SK-N-SH (cell line): ENCODE measurements around the gene CNGA3. TPM values are rescaled to one million over a fixed set of nuclear protein-coding genes. Genes with fewer than 3 reads are reported as not detected.
A peak's percentile ranks its signal among the peaks of the same experiment; 100 is the strongest.

Experiments
- CTCF ChIA-PET: fragments of 300-600, 350-600 bp; formaldehyde crosslinking; extraction: SDS; loops from one replicate; lab custom pipeline; 2021; lab: Yijun Ruan, JAX
- POLR2A ChIA-PET: fragments of 350-600 bp; sonication (Branson Sonifier 250); formaldehyde crosslinking; extraction: SDS; loops from one replicate; lab custom pipeline; 2020; ENCODE audit warnings: antibody characterized with exemption, inconsistent platforms; lab: Yijun Ruan, JAX
- DNase-seq: peaks from one replicate; pipeline ENCODE4 v3.0.0; 2012
- H2AFZ ChIP-seq: fragments of 200-600 bp; sonication (generic); 2 replicates; pipeline ENCODE4 v1.8.1; 2016; ENCODE audit warnings: antibody characterized with exemption, mild to moderate bottlenecking, low read depth
- H3F3A ChIP-seq: fragments of 200-600 bp; sonication (generic); replicated peaks from 2 replicates; pipeline ENCODE3; 2016; ENCODE audit warnings: antibody characterized with exemption, mild to moderate bottlenecking; ENCODE audit not compliant: insufficient read depth
- H3K27ac ChIP-seq, 2 experiments: fragments of 200-500 bp in 1 of 2; fragments of 200-600 bp in 1 of 2; sonication (Bioruptor generic) in 1 of 2; sonication (generic), shearing (Covaris generic) in 1 of 2; 2 replicates each; pipeline versions ENCODE4 v1.5.1 to v1.6.1; 2014 to 2016; ENCODE audit warnings: low read depth in 2 of 2, inconsistent platforms in 1 of 2, low read length in 1 of 2, mild to moderate bottlenecking in 1 of 2, mixed read lengths in 1 of 2
- H3K27me3 ChIP-seq: fragments of 200-600 bp; sonication (generic), shearing (Covaris generic); 2 replicates; pipeline ENCODE4 v1.6.1; 2016; ENCODE audit warnings: mixed run types; ENCODE audit not compliant: insufficient read depth
- H3K36me3 ChIP-seq, 2 experiments: fragments of 200-500 bp in 1 of 2; fragments of 200-600 bp in 1 of 2; sonication (Bioruptor generic) in 1 of 2; sonication (generic) in 1 of 2; replicated peaks in 1 of 2; 2 replicates each; pipeline versions ENCODE3 to v1.5.1; 2014 to 2016; ENCODE audit warnings: low read length in 1 of 2, mild to moderate bottlenecking in 1 of 2; ENCODE audit not compliant: insufficient read depth in 2 of 2, control insufficient read depth in 1 of 2
- H3K4me1 ChIP-seq, 2 experiments: fragments of 200-500 bp in 1 of 2; fragments of 200-600 bp in 1 of 2; sonication (Bioruptor generic) in 1 of 2; sonication (generic), shearing (Covaris generic) in 1 of 2; 2 replicates each; pipeline versions ENCODE4 v1.5.1 to v1.6.1; 2014 to 2016; ENCODE audit warnings: low read depth in 1 of 2, low read length in 1 of 2, mixed run types in 1 of 2; ENCODE audit not compliant: insufficient read depth in 2 of 2, control insufficient read depth in 1 of 2
- H3K4me2 ChIP-seq: fragments of 200-600 bp; sonication (generic), shearing (Covaris generic); 2 replicates; pipeline ENCODE4 v1.6.1; 2017; ENCODE audit warnings: mixed run types
- H3K4me3 ChIP-seq, 2 experiments: fragments of 200-500 bp in 1 of 2; fragments of 200-600 bp in 1 of 2; sonication (Bioruptor generic) in 1 of 2; sonication (generic), shearing (Covaris generic) in 1 of 2; 2 replicates each; pipeline versions ENCODE4 v1.5.1 to v1.8.1; 2014 to 2016; ENCODE audit warnings: low read depth in 2 of 2, inconsistent platforms in 1 of 2, low read length in 1 of 2, mild to moderate bottlenecking in 1 of 2, mixed read lengths in 1 of 2, moderate library complexity in 1 of 2
- H3K79me2 ChIP-seq: fragments of 200-600 bp; sonication (generic); 2 replicates; pipeline ENCODE4 v1.8.1; 2017; ENCODE audit warnings: mild to moderate bottlenecking; ENCODE audit not compliant: insufficient read depth
- H3K9ac ChIP-seq: fragments of 200-600 bp; sonication (generic); 2 replicates; pipeline ENCODE4 v1.6.1; 2017; ENCODE audit warnings: mixed run types
- H3K9me2 ChIP-seq: fragments of 200-600 bp; sonication (generic); 2 replicates; pipeline ENCODE4 v1.6.1; 2017; ENCODE audit warnings: mixed run types
- H3K9me3 ChIP-seq: fragments of 200-600 bp; sonication (generic); 2 replicates; pipeline ENCODE4 v1.6.1; 2017; ENCODE audit warnings: mixed run types, mild to moderate bottlenecking, moderate library complexity
- H4K20me1 ChIP-seq: fragments of 200-600 bp; sonication (generic); 2 replicates; pipeline ENCODE4 v1.6.1; 2017; ENCODE audit warnings: mild to moderate bottlenecking, mixed run types; ENCODE audit not compliant: insufficient read depth
- CHD2 ChIP-seq: fragments of 150-350 bp; IDR thresholded peaks from 2 replicates; pipeline ENCODE4 v1.6.1; 2018; ENCODE audit warnings: low read length; ENCODE audit not compliant: partially characterized antibody
- EZH2phosphoT487 ChIP-seq: fragments of 200-600 bp; sonication (generic); IDR thresholded peaks from 2 replicates; pipeline ENCODE4 v1.6.1; 2017; ENCODE audit warnings: low read depth, mixed run types, mild to moderate bottlenecking, antibody characterized with exemption, moderate library complexity, borderline replicate concordance
- FOSL2 ChIP-seq: IDR thresholded peaks from 2 replicates; pipeline ENCODE4 v1.4.0; 2012; ENCODE audit warnings: low read depth, mild to moderate bottlenecking, moderate library complexity, borderline replicate concordance
- FOXM1 ChIP-seq: IDR thresholded peaks from 2 replicates; pipeline ENCODE4 v1.4.0; 2012; ENCODE audit warnings: low read depth, mild to moderate bottlenecking
- GABPA ChIP-seq: IDR thresholded peaks from 2 replicates; pipeline ENCODE4 v1.4.0; 2012; ENCODE audit warnings: low read depth, mild to moderate bottlenecking
- JUND ChIP-seq: IDR thresholded peaks from 2 replicates; pipeline ENCODE4 v1.4.0; 2012
- MEF2A ChIP-seq: IDR thresholded peaks from 2 replicates; pipeline ENCODE4 v1.4.0; 2012; ENCODE audit warnings: low read depth, borderline replicate concordance
- MXI1 ChIP-seq: IDR thresholded peaks from 2 replicates; pipeline ENCODE4 v1.6.1; 2012; ENCODE audit warnings: mild to moderate bottlenecking, low read depth, low read length, improper control_type of control experiment
- NFIC ChIP-seq: IDR thresholded peaks from 2 replicates; pipeline ENCODE4 v1.4.0; 2012; ENCODE audit warnings: borderline replicate concordance
- POLR2AphosphoS5 ChIP-seq: IDR thresholded peaks from 2 replicates; pipeline ENCODE4 v1.6.1; 2012; ENCODE audit warnings: low read depth, low read length
- RCOR1 ChIP-seq: fragments of 150-350 bp; IDR thresholded peaks from 2 replicates; pipeline ENCODE4 v1.6.1; 2017; ENCODE audit warnings: antibody characterized with exemption, low read length
- RFX5 ChIP-seq: IDR thresholded peaks from 2 replicates; pipeline ENCODE4 v1.6.1; 2012; ENCODE audit warnings: mild to moderate bottlenecking, improper control_type of control experiment, low read length
- RXRA ChIP-seq: IDR thresholded peaks from 2 replicates; pipeline ENCODE4 v1.4.0; 2012; ENCODE audit warnings: low read depth, mild to moderate bottlenecking, borderline replicate concordance
- SIN3A ChIP-seq: IDR thresholded peaks from 2 replicates; pipeline ENCODE4 v1.6.1; 2012; ENCODE audit warnings: low read depth, mild to moderate bottlenecking, low read length, moderate library complexity, borderline replicate concordance
- SMC3 ChIP-seq: IDR thresholded peaks from 2 replicates; pipeline ENCODE4 v1.6.1; 2012; ENCODE audit warnings: low read depth, low read length, improper control_type of control experiment
- TAF1 ChIP-seq: IDR thresholded peaks from 2 replicates; pipeline ENCODE4 v1.6.1; 2012; ENCODE audit warnings: low read depth, mild to moderate bottlenecking, low read length, moderate library complexity, borderline replicate concordance
- YY1 ChIP-seq: IDR thresholded peaks from 2 replicates; pipeline ENCODE4 v1.4.0; 2012; ENCODE audit warnings: low read depth, mild to moderate bottlenecking
- WGBS: methylation state at CpG from one replicate; pipeline ENCODE4 v1.1.6; 2017; ENCODE audit warnings: low lambda C conversion rate; 5-methylcytosine and 5-hydroxymethylcytosine counted together
- polyA plus RNA-seq, 3 experiments: library from polyadenylated mRNA; depleted of rRNA; stranded (reverse); fragments of >200 nt; gene quantifications; 2 replicates each; pipeline ENCODE4 v1.2.3, GENCODE V29; 2012
- TF ChIP-seq, protein P1 (sequence below): fragments of 150-350 bp; IDR thresholded peaks from 2 replicates; pipeline ENCODE4 v1.6.1; 2017; ENCODE audit warnings: antibody characterized with exemption, low read length, low read depth, borderline replicate concordance
- TF ChIP-seq, protein P2 (sequence below): IDR thresholded peaks from 2 replicates; pipeline ENCODE4; 2012
- TF ChIP-seq, protein P3 (sequence below): IDR thresholded peaks from 2 replicates; pipeline ENCODE4 v1.4.0; 2012; ENCODE audit warnings: low read depth, borderline replicate concordance
- TF ChIP-seq, protein P4 (sequence below): IDR thresholded peaks from 2 replicates; pipeline ENCODE4 v1.6.1; 2012; ENCODE audit warnings: mild to moderate bottlenecking, low read depth, low read length, moderate library complexity

CNGA3 gene
- polyA plus RNA-seq, 1 of the 3 experiments (the other 2 are of a cell fraction) = not detected

- Histone ChIP-seq H3F3A (peaks cover 15% of the 10 kb centered on the region), H2AFZ (peak overlapping the region; percentile 81), H3K4me1 (peaks cover 7 to 15% of the 10 kb centered on the region in 2 experiments), H3K27ac (peak overlapping the region; percentile 36 to 92; a peak in 3 of 4 replicates), H3K36me3 (no peaks in the 10 kb centered on the region), H3K4me2 (peak overlapping the region; percentile 73), H3K9me3 (0 out of 2 replicates have a peak, but pooled peaks cover 8% of the 10 kb centered on the region), H3K79me2 (no peaks in the 10 kb centered on the region), H3K9me2 (no peaks in the 10 kb centered on the region), H3K4me3 (0 out of 4 replicates have a peak overlapping the region, but pooled peaks of 1 of the 2 experiments have one; percentile 19), H3K27me3 (no peaks in the 10 kb centered on the region), H4K20me1 (no peaks in the 10 kb centered on the region), H3K9ac (peak overlapping the region; percentile 62; the same call in 1 of the 2 replicates)
- no peak for DNase-seq
- POLR2A ChIA-PET = no interaction called here
- 69% methylated on average over 2 of the region's 2 CpGs for WGBS
- TF ChIP-seq, protein P1, sequence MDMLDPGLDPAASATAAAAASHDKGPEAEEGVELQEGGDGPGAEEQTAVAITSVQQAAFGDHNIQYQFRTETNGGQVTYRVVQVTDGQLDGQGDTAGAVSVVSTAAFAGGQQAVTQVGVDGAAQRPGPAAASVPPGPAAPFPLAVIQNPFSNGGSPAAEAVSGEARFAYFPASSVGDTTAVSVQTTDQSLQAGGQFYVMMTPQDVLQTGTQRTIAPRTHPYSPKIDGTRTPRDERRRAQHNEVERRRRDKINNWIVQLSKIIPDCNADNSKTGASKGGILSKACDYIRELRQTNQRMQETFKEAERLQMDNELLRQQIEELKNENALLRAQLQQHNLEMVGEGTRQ = no peak
- TF ChIP-seq MXI1 (no peak), RCOR1 (no peak)
- CTCF ChIA-PET = interaction anchor here (1.0 to 1.2 kb wide), 2 partner anchors 52 to 527 kb away, joined by 3 read pairs; no protein-coding TSS in a partner anchor
These were observed 12.3 kb upstream of the CNGA3 start for GRCh38 chr2:98333922-98334321.

DNA sequence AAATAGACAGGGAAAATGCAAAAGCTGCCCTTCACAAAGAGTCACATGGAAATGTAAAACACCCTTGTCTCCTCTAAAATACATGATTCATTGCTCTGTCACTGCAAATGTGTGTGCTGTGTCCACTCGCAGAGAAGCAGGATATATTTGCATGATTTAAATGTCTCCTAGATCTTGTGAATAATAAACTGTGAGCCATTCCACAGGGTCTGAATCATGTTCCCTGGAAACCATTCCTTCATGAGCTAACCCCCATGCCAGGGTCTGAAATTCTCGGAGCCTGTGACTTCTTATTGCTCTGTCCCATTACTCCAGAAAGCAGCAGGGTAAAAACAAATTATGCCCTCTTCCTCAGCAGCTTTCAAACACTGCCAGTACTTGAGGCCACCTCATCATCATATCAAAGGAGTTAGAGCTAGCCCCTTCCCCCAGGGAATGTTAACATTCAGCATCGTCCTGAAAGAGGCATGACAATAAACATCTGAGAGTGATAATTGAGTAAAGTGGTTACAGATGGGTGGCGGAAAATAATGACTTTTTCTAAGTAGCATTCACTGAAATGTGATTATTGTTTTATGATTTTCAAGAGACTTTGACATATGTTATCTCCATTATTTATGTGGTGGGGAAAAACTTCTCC, 11.7 kb upstream of the CNGA3 start:
- Histone ChIP-seq H3K4me1 (peaks cover 7 to 15% of the 10 kb centered on the region in 2 experiments), H3F3A (peaks cover 15% of the 10 kb centered on the region), H3K9ac (peak overlapping the region; percentile 62; the same call in 1 of the 2 replicates), H4K20me1 (no peaks in the 10 kb centered on the region), H3K27ac (peak overlapping the region; percentile 36 to 92; a peak in 3 of 4 replicates), H2AFZ (peak overlapping the region; percentile 81), H3K4me2 (peak overlapping the region; percentile 73), H3K4me3 (peak overlapping the region; percentile 9 to 19; a peak in 1 of 4 replicates), H3K79me2 (no peaks in the 10 kb centered on the region), H3K36me3 (no peaks in the 10 kb centered on the region), H3K9me2 (no peaks in the 10 kb centered on the region), H3K27me3 (no peaks in the 10 kb centered on the region), H3K9me3 (0 out of 2 replicates have a peak, but pooled peaks cover 8% of the 10 kb centered on the region)
- 6% methylated on average over 4 of the region's 4 CpGs for WGBS
- ChIA-PET POLR2A (no interaction called here), CTCF (interaction anchor here (1.2 kb wide), 1 partner anchor 528 kb away, joined by 3 read pairs; no protein-coding TSS in a partner anchor)
- peak; percentile 54 for DNase-seq
- TF ChIP-seq SIN3A (no peak), MEF2A (no peak), MXI1 (no peak), RFX5 (no peak), FOXM1 (peak; percentile 97), RXRA (no peak), TAF1 (no peak), POLR2AphosphoS5 (0 out of 2 replicates have a peak, but pooled peaks have one; percentile 24), CHD2 (peak; percentile 50), EZH2phosphoT487 (no peak), GABPA (no peak), SMC3 (no peak), NFIC (peak; percentile 41; the same call in 1 of the 2 replicates), JUND (peak; percentile 87), YY1 (0 out of 2 replicates have a peak, but pooled peaks have one; percentile 16), FOSL2 (peak; percentile 89)
- TF ChIP-seq, protein P2, sequence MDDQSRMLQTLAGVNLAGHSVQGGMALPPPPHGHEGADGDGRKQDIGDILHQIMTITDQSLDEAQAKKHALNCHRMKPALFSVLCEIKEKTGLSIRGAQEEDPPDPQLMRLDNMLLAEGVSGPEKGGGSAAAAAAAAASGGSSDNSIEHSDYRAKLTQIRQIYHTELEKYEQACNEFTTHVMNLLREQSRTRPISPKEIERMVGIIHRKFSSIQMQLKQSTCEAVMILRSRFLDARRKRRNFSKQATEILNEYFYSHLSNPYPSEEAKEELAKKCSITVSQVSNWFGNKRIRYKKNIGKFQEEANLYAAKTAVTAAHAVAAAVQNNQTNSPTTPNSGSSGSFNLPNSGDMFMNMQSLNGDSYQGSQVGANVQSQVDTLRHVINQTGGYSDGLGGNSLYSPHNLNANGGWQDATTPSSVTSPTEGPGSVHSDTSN = peak; percentile 93
- TF ChIP-seq, protein P3, sequence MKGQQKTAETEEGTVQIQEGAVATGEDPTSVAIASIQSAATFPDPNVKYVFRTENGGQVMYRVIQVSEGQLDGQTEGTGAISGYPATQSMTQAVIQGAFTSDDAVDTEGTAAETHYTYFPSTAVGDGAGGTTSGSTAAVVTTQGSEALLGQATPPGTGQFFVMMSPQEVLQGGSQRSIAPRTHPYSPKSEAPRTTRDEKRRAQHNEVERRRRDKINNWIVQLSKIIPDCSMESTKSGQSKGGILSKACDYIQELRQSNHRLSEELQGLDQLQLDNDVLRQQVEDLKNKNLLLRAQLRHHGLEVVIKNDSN = peak; percentile 40
- TF ChIP-seq, protein P4, sequence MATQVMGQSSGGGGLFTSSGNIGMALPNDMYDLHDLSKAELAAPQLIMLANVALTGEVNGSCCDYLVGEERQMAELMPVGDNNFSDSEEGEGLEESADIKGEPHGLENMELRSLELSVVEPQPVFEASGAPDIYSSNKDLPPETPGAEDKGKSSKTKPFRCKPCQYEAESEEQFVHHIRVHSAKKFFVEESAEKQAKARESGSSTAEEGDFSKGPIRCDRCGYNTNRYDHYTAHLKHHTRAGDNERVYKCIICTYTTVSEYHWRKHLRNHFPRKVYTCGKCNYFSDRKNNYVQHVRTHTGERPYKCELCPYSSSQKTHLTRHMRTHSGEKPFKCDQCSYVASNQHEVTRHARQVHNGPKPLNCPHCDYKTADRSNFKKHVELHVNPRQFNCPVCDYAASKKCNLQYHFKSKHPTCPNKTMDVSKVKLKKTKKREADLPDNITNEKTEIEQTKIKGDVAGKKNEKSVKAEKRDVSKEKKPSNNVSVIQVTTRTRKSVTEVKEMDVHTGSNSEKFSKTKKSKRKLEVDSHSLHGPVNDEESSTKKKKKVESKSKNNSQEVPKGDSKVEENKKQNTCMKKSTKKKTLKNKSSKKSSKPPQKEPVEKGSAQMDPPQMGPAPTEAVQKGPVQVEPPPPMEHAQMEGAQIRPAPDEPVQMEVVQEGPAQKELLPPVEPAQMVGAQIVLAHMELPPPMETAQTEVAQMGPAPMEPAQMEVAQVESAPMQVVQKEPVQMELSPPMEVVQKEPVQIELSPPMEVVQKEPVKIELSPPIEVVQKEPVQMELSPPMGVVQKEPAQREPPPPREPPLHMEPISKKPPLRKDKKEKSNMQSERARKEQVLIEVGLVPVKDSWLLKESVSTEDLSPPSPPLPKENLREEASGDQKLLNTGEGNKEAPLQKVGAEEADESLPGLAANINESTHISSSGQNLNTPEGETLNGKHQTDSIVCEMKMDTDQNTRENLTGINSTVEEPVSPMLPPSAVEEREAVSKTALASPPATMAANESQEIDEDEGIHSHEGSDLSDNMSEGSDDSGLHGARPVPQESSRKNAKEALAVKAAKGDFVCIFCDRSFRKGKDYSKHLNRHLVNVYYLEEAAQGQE = 0 out of 2 replicates have a peak, but pooled peaks have one; percentile 26
